ENCODE data around the gene ASTE1.

ASTE1 gene

GRCh38 chr3:131038326-131038725 is 11.7 kb upstream of the ASTE1 start:
- Histone ChIP-seq H3K4me1 (ENCODE audit: control insufficient read depth in 1 of 2, insufficient read depth in 2 of 2, low read length in 2 of 2) (no peaks in the 10 kb centered on the region), H3K27ac (ENCODE audit: low read length) (no peak overlapping the region), H3K9me3 (ENCODE audit: control insufficient read depth in 1 of 2, low read length in 2 of 2) (no peaks in the 10 kb centered on the region), H3K27me3 (ENCODE audit: low read depth, low read length) (no peaks in the 10 kb centered on the region), H3K4me3 (ENCODE audit: low read depth in 1 of 2, low read length in 2 of 2) (no peak overlapping the region), H3K36me3 (ENCODE audit: control insufficient read depth in 1 of 2, insufficient read depth in 2 of 2, low read length in 2 of 2) (no peaks in the 10 kb centered on the region)

GRCh38 chr3:131036986-131037385 is 10.4 kb upstream of the ASTE1 start:
- Histone ChIP-seq H3K36me3 (ENCODE audit: control insufficient read depth in 1 of 2, insufficient read depth in 2 of 2, low read length in 2 of 2) (no peaks in the 10 kb centered on the region), H3K4me3 (ENCODE audit: low read depth in 1 of 2, low read length in 2 of 2) (no peak overlapping the region), H3K27me3 (ENCODE audit: low read depth, low read length) (no peaks in the 10 kb centered on the region), H3K9me3 (ENCODE audit: control insufficient read depth in 1 of 2, low read length in 2 of 2) (no peaks in the 10 kb centered on the region), H3K4me1 (ENCODE audit: control insufficient read depth in 1 of 2, insufficient read depth in 2 of 2, low read length in 2 of 2) (no peaks in the 10 kb centered on the region), H3K27ac (ENCODE audit: low read length) (no peak overlapping the region)

- Histone ChIP-seq H3K36me3 (ENCODE audit: control insufficient read depth in 1 of 2, insufficient read depth in 2 of 2, low read length in 2 of 2) (no peaks in the 10 kb centered on the region), H3K27ac (ENCODE audit: low read length) (no peak overlapping the region), H3K4me3 (ENCODE audit: low read depth in 1 of 2, low read length in 2 of 2) (no peak overlapping the region), H3K27me3 (ENCODE audit: low read depth, low read length) (no peaks in the 10 kb centered on the region), H3K4me1 (ENCODE audit: control insufficient read depth in 1 of 2, insufficient read depth in 2 of 2, low read length in 2 of 2) (no peaks in the 10 kb centered on the region), H3K9me3 (ENCODE audit: control insufficient read depth in 1 of 2, low read length in 2 of 2) (no peaks in the 10 kb centered on the region)
Measured at GRCh38 chr3:131036200-131036816, 9.7 kb upstream of the ASTE1 start.

GRCh38 chr3:131033480-131034080 is 7.0 kb upstream of the ASTE1 start:
- H3K4me1 ChIP-seq (ENCODE audit: control insufficient read depth in 1 of 2, insufficient read depth in 2 of 2, low read length in 2 of 2): no peaks in the 10 kb centered on the region
- no peaks in the 10 kb centered on the region for H3K27me3 ChIP-seq (ENCODE audit: low read depth, low read length)
- no peak overlapping the region for H3K4me3 ChIP-seq (ENCODE audit: low read depth in 1 of 2, low read length in 2 of 2)
- H3K36me3 ChIP-seq (ENCODE audit: control insufficient read depth in 1 of 2, insufficient read depth in 2 of 2, low read length in 2 of 2): peaks cover 0 to 6% of the 10 kb centered on the region in 2 donors
- no peaks in the 10 kb centered on the region for H3K9me3 ChIP-seq (ENCODE audit: control insufficient read depth in 1 of 2, low read length in 2 of 2)
- no peak overlapping the region for H3K27ac ChIP-seq (ENCODE audit: low read length)

- H3K9me3 ChIP-seq (ENCODE audit: control insufficient read depth in 1 of 2, low read length in 2 of 2): no peaks in the 10 kb centered on the region
- H3K27ac ChIP-seq (ENCODE audit: low read length): no peak overlapping the region
Measured at GRCh38 chr3:131031660-131032059, 5.0 kb upstream of the ASTE1 start.

GRCh38 chr3:131028844-131029243 is 2.2 kb upstream of the ASTE1 start:
- H3K4me3 ChIP-seq (ENCODE audit: low read depth in 1 of 2, low read length in 2 of 2): no peak overlapping the region
- peaks cover 17 to 19% of the 10 kb centered on the region in 2 donors for H3K4me1 ChIP-seq (ENCODE audit: control insufficient read depth in 1 of 2, insufficient read depth in 2 of 2, low read length in 2 of 2)
- H3K9me3 ChIP-seq (ENCODE audit: control insufficient read depth in 1 of 2, low read length in 2 of 2): no peaks in the 10 kb centered on the region
- no peak overlapping the region for H3K27ac ChIP-seq (ENCODE audit: low read length)
- H3K36me3 ChIP-seq (ENCODE audit: control insufficient read depth in 1 of 2, insufficient read depth in 2 of 2, low read length in 2 of 2): peaks cover 0 to 9% of the 10 kb centered on the region in 2 donors
- H3K27me3 ChIP-seq (ENCODE audit: low read depth, low read length): no peaks in the 10 kb centered on the region

More at GRCh38 chr3:131031660-131032059, 5.0 kb upstream of the ASTE1 start:
- Histone ChIP-seq H3K27me3 (ENCODE audit: low read depth, low read length) (no peaks in the 10 kb centered on the region), H3K4me3 (ENCODE audit: low read depth in 1 of 2, low read length in 2 of 2) (no peak overlapping the region), H3K36me3 (ENCODE audit: control insufficient read depth in 1 of 2, insufficient read depth in 2 of 2, low read length in 2 of 2) (peaks cover 0 to 6% of the 10 kb centered on the region in 2 donors), H3K4me1 (ENCODE audit: control insufficient read depth in 1 of 2, insufficient read depth in 2 of 2, low read length in 2 of 2) (peaks cover 5 to 6% of the 10 kb centered on the region in 2 donors)

GRCh38 chr3:131025539-131025938 is 1.1 kb downstream of the ASTE1 start:
- H3K4me3 ChIP-seq (ENCODE audit: low read depth in 1 of 2, low read length in 2 of 2): peak overlapping the region; percentile 89 to 93

GRCh38 chr3:131020122-131020693 is 6.4 kb downstream of the ASTE1 start:
- Histone ChIP-seq H3K4me1 (ENCODE audit: control insufficient read depth in 1 of 2, insufficient read depth in 2 of 2, low read length in 2 of 2) (peaks cover 10 to 20% of the 10 kb centered on the region in 2 donors), H3K4me3 (ENCODE audit: low read depth in 1 of 2, low read length in 2 of 2) (peak overlapping the region in 1 of 2 donors; percentile 7), H3K36me3 (ENCODE audit: control insufficient read depth in 1 of 2, insufficient read depth in 2 of 2, low read length in 2 of 2) (peaks cover 21 to 28% of the 10 kb centered on the region in 2 donors)

More at GRCh38 chr3:131025539-131025938, 1.1 kb downstream of the ASTE1 start:
- Histone ChIP-seq H3K27me3 (ENCODE audit: low read depth, low read length) (no peaks in the 10 kb centered on the region), H3K36me3 (ENCODE audit: control insufficient read depth in 1 of 2, insufficient read depth in 2 of 2, low read length in 2 of 2) (peaks cover 0 to 4% of the 10 kb centered on the region in 2 donors), H3K27ac (ENCODE audit: low read length) (no peak overlapping the region), H3K9me3 (ENCODE audit: control insufficient read depth in 1 of 2, low read length in 2 of 2) (no peaks in the 10 kb centered on the region), H3K4me1 (ENCODE audit: control insufficient read depth in 1 of 2, insufficient read depth in 2 of 2, low read length in 2 of 2) (peaks cover 17 to 34% of the 10 kb centered on the region in 2 donors)

GRCh38 chr3:131018970-131019369 is 7.7 kb downstream of the ASTE1 start:
- Histone ChIP-seq H3K27me3 (ENCODE audit: low read depth, low read length) (no peaks in the 10 kb centered on the region), H3K4me1 (ENCODE audit: control insufficient read depth in 1 of 2, insufficient read depth in 2 of 2, low read length in 2 of 2) (peaks cover 5 to 16% of the 10 kb centered on the region in 2 donors), H3K9me3 (ENCODE audit: control insufficient read depth in 1 of 2, low read length in 2 of 2) (no peaks in the 10 kb centered on the region), H3K27ac (ENCODE audit: low read length) (no peak overlapping the region), H3K4me3 (ENCODE audit: low read depth in 1 of 2, low read length in 2 of 2) (no peak overlapping the region), H3K36me3 (ENCODE audit: control insufficient read depth in 1 of 2, insufficient read depth in 2 of 2, low read length in 2 of 2) (peaks cover 32 to 37% of the 10 kb centered on the region in 2 donors)

More at GRCh38 chr3:131020122-131020693, 6.4 kb downstream of the ASTE1 start:
- Histone ChIP-seq H3K9me3 (ENCODE audit: control insufficient read depth in 1 of 2, low read length in 2 of 2) (no peaks in the 10 kb centered on the region), H3K27ac (ENCODE audit: low read length) (no peak overlapping the region), H3K27me3 (ENCODE audit: low read depth, low read length) (no peaks in the 10 kb centered on the region)

- Histone ChIP-seq H3K27ac (ENCODE audit: low read length) (no peak overlapping the region), H3K27me3 (ENCODE audit: low read depth, low read length) (no peaks in the 10 kb centered on the region), H3K4me1 (ENCODE audit: control insufficient read depth in 1 of 2, insufficient read depth in 2 of 2, low read length in 2 of 2) (no peaks in the 10 kb centered on the region), H3K36me3 (ENCODE audit: control insufficient read depth in 1 of 2, insufficient read depth in 2 of 2, low read length in 2 of 2) (peaks cover 26 to 47% of the 10 kb centered on the region in 2 donors), H3K4me3 (ENCODE audit: low read depth in 1 of 2, low read length in 2 of 2) (no peak overlapping the region), H3K9me3 (ENCODE audit: control insufficient read depth in 1 of 2, low read length in 2 of 2) (no peaks in the 10 kb centered on the region)
Measured at GRCh38 chr3:131009698-131010097, 16.9 kb downstream of the ASTE1 start.

GRCh38 chr3:131008326-131008725 is 18.3 kb downstream of the ASTE1 start:
- no peaks in the 10 kb centered on the region for H3K27me3 ChIP-seq (ENCODE audit: low read depth, low read length)
- no peaks in the 10 kb centered on the region for H3K4me1 ChIP-seq (ENCODE audit: control insufficient read depth in 1 of 2, insufficient read depth in 2 of 2, low read length in 2 of 2)
- H3K9me3 ChIP-seq (ENCODE audit: control insufficient read depth in 1 of 2, low read length in 2 of 2): no peaks in the 10 kb centered on the region
- H3K27ac ChIP-seq (ENCODE audit: low read length): no peak overlapping the region
- no peak overlapping the region for H3K4me3 ChIP-seq (ENCODE audit: low read depth in 1 of 2, low read length in 2 of 2)
- peaks cover 19 to 46% of the 10 kb centered on the region in 2 donors for H3K36me3 ChIP-seq (ENCODE audit: control insufficient read depth in 1 of 2, insufficient read depth in 2 of 2, low read length in 2 of 2)
